GM18858 (cell line): ENCODE results near the gene FAAP24.
"Not testable (repeated sequence)": the region's sequence is repeated elsewhere in the genome, so short reads cannot be mapped to it uniquely, and the experiment has no call there.

Source experiments
- ATAC-seq: cut with Tn5 transposase; IDR thresholded peaks from one replicate; pipeline ENCODE4 v1.9.1; 2021; ENCODE audit not compliant: unreplicated experiment

The FAAP24 gene

DNA sequence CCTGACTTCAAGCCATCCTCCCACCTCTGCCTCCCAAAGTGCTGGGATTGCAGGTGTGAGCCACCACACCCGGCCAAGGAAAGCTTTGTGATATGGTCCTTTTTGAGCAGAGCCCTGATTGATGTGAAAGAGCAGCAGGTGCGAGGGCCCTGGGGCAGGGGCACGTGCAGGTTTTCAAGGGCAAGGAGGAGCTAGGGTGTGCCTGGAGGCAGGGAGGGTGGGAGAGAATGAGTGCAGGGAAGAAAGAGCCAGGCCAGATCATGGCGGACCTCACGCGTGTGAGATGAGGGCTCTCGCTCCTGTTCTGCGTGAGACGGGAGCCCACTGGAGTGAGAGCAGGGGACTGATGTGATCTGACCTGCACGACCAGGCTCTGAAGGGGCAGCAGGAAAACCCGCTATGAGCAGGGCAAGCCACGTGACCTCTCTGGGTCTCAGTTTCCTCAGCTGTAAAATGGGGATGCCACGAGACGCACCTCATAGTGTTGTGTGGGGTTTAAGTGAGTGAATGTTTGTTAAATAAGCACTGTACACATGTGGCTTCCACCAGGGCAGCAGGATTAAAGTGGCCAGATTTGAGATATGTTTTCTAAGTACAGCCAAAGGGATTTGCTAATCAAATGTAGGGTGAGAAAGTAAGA lies 25.8 kb downstream of the FAAP24 start:
- ATAC-seq: no peak

DNA sequence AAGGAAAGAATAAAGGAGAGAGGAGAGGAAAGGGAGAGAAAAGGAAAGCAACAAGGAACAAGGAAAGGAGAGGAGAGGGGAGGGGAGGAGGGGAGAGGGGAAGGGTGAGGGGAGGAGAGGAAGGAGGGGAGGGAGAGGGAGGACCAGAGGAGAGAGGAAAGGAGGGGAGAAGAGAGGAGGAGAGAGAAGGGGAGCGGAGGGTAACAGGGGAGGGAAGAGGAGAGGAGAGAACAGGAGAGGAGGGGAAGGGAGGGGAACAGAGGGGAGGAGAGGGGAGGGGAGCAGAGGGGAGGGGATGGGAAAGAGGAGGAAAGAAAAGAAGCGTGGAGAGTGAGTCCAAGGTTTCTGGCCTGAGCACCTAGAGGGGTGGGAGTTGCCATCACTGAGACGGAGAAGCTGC lies 26.7 kb downstream of the FAAP24 start:
- no peak for ATAC-seq

DNA sequence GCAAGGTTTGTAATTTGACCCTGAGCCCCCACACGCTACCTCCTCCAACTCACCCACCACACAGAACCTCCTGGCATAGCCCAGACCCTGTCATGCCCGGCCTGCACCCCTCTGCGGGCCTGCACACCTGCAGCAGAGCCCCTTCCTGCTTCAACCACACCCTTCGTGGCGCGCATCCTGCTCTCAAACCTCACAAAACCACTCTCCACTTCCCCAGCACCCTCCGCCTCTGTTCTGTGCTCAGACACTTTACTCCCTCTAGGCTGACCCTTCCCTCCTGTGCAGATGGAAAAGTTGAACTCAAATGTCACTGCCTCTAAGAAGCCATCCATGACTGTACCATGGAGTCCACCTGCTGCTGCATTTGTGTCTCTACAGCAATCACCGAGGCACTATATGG lies 28.5 kb downstream of the FAAP24 start:
- no peak for ATAC-seq

DNA sequence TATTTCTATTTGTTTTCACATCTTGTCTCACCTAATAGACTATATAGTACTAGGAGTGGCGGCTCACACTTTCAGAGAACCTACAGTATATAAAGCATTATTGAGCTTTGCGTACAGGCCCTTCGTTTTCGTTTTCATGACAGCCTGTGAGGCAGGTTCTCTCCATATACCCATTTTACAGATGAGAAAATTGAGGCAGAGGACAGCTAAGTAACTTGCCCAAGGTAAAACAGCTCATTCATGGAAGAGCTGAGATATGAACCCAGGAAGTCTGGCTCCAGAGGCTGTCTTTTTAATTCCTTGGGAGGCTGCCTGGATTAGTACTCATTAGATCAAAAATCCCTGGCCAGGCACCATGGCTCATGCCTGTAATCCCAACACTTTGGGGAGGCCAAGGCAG lies 28.9 kb downstream of the FAAP24 start:
- no peak for ATAC-seq

DNA sequence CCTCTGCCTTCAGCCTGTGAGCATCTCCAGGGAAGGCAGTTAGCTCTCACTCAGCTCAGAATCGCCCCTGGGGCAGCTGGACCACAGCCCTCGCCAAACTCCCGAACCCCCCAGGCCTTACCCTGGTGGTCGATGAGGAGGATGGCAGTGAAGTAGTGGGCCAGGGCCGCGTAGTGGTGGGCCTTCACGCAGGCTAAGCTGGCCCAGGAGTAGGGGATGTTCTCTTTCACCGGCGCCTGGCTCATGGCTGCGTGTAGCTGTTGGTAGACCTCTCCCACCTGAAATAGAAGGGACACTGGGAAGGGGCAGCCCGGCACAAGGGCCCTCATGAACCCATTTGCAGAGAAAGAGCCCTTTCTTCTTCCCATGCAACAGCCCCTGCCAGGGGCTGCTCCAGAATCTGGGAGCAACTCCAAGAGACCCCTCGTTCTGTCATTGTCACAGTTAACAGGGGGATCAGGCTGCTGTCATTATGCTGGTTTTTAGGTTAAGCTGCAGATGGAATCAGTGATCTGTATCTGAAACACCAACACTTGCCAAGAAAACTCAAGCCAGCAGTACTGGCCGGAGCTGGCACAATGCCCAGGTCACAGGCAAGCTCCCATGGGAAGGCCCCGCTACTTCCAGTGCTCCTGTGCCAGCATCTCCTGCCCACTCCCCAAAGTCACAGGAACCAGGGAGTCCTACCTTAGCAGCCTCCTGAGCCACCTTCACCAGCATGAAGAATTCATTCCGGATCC lies 30.3 kb downstream of the FAAP24 start:
- ATAC-seq: not testable (repeated sequence)

DNA sequence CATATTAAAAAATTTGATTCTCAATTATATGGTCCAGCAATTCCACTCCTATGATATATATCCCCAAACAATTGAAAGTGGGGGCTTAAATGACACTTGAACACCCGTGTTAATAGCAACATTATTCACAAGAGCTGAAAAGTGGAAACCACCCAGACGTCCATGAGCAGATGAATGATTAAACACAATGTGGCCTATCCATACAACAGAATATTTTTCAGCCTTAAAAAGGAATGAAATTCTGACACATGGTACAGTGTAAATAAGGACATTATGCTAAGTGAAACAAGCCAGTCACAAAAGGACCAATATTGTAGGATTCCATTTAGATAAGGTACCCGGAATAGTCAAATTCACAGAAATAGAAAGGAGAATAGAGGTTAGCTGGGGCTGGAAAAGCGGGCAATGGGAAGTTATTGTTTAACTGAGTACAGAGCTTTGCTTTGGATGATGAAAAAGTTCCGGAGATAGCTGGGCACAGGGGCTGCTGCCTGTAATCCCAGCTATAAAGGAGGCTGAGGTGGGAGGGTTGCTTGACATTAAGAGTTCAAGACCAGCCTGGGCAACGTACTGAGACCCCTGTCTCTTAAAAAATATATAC lies 31.5 kb downstream of the FAAP24 start:
- not testable (repeated sequence) for ATAC-seq

DNA sequence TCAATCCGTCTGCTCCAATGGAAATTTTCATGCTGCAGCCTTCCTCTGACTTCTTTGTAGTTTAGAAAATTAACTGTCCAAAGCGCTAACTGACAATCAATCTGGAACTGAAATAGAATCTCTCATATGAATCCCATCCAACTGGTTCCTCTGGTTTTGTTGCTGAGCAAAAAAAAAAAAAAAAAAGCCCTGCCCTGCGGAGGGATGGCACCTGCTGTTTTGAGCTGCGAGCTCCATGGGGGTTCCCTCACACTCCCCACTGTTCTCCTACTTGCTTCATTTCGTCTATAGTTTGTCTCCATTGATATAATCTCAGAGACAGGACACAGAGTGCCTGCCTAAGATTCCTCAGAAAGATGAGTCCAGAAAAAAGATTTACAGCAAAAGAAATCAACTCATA lies 33.4 kb downstream of the FAAP24 start:
- ATAC-seq: no peak

DNA sequence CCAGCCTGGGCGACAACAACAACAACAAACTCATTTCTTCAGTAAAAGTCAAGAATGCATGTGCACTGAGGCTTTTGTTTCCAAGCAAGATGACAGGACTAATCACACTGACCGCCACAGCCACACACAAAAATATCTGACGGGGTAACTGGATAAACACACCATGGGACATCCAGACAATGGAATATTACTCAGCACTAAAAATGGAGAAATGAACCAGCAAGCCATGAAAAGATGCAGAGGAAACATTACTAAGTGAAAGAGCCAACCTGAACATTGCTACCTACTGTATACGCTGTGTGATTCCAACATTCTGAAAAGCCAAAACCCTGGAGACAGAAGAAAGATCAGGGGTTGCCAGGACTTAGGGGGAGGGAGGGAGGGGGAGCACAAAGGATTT lies 36.7 kb downstream of the FAAP24 start:
- ATAC-seq: no peak

DNA sequence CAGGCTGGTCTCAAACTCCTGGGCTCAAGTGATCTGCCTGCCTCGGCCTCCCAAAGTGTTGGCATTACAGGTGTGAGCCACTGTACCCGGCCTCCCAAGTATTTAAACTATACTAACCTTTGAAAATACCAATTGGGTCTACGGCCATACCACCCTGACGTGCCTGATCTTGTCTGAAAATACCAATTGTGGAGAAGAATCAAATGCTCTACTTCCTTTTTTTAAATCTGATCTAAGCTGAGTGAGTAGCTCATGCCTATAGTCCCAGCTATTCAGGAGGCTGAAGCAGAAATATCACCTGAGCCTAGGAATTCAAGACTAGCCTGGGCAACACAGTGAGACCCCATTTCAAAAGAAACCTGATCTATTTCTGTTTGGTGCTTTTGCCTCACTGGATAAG lies 38.8 kb downstream of the FAAP24 start:
- not testable (repeated sequence) for ATAC-seq

DNA sequence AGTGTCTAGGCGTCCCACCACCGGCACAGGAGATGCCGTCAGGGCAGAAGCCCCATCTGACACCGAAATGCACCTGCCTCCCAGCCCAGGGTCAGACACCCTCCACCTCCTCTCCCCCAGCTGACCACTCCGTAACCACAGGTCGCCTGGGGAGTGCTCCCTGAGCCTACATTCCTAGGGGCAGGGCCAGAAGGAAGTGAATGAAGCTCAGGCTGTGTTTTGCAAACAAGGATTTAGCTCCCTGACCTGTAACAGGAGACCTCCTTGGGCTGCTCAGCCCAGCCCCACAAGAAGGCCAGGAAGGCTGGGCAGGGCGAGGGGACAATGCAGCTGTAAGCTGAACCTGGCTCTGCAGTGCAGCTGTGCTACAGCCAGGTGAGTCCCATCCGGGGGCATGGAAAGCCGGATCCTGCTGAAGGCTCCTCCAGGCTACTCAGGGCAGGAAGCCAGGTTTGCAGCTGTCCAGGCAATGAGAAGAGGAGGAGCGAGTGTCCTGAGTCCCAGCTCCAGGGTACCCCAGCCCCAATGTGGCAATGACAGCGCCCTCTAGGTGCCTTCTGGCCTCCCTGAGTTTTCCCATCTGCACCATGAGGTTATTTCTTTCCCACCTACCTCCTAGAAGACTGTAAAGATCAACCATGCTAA lies 50.6 kb downstream of the FAAP24 start:
- no peak for ATAC-seq

DNA sequence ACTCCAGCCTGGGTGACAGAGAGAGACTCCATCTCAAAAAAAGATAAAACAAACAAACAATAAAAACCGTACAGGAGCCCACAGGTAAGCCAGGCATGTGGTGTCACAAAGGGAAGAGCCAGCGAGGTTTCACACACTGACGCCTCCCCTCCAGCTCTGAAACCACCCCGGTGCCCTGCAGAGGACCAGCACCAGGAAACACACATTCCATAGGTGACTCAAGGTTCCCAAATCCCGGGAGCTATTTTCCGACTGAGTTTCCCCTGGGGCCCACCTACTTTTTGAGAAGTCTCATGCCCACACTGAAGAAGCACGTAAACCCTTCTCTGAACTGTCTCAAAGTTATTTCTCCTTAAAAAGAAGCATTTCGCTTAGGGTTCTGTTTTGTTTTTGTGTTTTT lies 52.4 kb downstream of the FAAP24 start:
- no peak for ATAC-seq

DNA sequence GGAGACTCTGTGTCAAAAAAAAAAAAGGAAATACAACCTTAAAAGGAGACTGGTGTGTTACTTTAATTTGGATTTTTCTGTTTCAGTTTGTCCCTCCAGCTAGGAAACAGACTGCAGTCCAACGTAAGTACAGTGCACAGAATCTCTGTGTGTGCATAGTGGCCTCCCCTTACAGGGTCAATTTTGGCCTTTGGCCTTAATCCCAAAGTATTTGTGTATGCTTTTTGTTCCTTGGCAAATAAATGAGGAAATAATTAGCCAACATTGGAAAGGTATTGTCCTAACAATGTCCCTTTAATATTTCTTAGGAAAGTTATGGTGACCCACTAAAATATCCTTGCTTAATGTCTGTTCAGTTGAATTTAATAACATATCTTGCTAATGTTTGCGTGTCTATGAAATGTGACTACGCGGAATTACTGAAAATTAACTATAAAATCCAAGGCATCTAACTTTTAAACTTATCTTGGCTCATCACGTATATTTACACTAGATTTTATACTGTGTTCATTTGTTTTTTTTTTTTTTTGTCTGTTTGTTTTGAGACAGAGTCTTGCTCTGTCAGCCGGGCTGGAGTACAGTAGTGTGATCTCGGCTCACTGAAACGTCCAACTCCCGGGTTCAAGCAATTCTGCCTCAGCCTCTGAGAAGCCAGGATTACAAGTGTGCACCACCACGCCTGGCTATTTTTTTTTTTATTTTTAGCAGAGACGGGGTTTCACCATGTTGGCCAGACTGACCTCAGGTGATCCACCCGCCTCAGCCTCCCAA lies 53.6 kb downstream of the FAAP24 start:
- not testable (repeated sequence) for ATAC-seq

DNA sequence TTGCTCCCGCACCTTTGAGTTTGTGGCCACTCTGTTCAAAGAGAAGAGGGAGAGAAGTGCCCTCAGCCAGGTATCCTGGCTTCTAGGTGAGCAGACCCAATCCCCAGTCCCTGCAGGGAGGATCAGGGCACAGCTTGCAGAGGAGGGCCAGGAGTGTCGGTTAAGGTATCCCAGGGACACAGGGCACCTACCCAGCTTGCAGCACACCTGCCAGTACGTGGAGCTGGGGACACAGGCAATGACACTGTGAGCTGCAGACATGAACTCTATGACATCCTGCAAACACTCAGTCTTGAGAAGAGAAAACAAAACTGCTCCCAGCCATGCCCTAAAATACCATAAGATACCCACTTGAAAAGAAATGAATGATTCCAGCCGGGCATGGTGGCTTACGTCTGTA lies 54.6 kb downstream of the FAAP24 start:
- not testable (repeated sequence) for ATAC-seq
